CD4-positive, alpha-beta T cell treated with Interleukin-21 for 1 hour (primary cell): ENCODE measurements around the gene KNOP1.
"Not testable (repeated sequence)": the region's sequence is repeated elsewhere in the genome, so short reads cannot be mapped to it uniquely, and the experiment has no call there.

ENCODE experiments used
- DNase-seq: peaks from one replicate; pipeline ENCODE4 v3.0.0-alpha.2; 2020

The KNOP1 gene

GRCh38 chr16:19680881-19681340 is 37.1 kb downstream of the KNOP1 start:
- no peak for DNase-seq

- not testable (repeated sequence) for DNase-seq
Observed at GRCh38 chr16:19679281-19679680, 38.7 kb downstream of the KNOP1 start.

- no peak for DNase-seq
Observed at GRCh38 chr16:19678804-19679203, 39.2 kb downstream of the KNOP1 start.

GRCh38 chr16:19677402-19677801 is 40.6 kb downstream of the KNOP1 start:
- no peak for DNase-seq

DNA sequence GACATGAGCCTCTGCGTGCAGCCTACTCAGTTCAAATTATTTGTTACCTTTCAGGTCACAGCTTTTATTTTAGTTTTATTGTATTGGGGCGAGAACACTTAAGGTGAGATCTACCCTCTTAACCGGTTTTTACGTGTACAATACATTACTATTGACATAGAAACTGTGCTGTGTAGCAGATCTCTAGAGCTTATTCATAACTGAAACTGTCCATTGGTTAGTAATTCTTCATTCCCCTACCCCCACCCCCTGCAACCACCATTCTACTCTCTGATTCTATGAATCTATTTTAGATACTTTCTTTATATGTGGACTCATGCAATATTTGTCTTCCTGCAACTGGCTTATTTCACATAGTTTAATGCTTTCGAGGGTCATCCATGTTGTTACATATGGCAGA is 43.5 kb downstream of the KNOP1 start:
- no peak for DNase-seq

DNA sequence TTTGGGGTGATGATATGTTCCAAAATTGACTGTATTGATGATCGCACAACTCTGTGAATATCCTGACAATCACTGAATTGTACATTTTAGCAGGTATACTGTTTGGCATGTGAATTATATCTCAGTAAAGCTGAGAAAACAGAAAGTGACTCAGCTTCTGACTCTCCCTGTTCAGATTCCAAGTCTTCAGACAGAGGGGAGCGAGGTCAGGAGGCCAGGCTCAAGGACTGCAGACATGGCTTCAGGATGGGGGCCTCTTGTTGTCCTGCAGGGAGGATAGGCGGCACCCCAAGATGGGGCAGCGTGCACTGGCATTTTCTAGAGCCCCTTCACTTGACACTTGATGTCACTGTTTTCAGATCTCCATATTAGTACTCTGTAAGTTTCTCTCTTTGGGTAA is 45.6 kb downstream of the KNOP1 start:
- no peak for DNase-seq

DNA sequence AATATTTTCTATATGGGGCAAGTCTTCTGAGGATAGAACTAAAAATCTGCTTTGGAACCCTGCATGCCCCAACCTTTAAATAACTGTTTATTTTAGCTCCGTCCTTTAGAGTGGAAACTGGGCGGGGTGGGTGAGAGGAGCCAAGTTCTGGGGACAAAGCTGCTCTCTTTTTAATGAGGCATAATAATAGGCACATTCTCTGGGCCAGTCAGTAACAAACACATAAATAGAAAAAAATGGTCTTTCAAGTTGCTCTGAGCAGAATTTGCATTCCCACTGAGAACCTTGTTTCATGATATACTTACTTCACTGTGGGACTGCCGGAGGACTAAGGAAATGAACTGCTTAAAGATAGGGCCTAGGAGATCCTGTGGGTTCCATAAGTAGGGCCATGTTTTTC is 51.5 kb downstream of the KNOP1 start:
- no peak for DNase-seq

DNA sequence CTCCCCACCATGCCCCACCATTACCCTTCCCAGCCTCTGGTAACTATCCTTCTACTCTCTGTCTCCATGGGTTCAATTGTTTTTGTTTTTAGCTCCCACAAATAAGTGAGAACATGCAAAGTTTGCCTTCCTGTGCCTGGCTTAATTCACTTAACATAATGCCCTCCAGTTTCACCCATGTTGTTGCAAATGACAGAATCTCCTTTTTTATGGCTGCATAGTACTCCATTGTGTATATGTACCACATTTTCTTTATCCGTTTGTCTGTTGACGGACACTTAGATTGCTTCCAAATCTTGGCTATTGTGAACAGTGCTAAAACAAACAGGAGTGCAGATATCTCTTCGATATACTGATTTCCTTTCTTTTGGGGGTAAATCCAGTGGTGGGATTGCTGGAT is 52.7 kb downstream of the KNOP1 start:
- not testable (repeated sequence) for DNase-seq

GRCh38 chr16:19664166-19664565 is 53.9 kb downstream of the KNOP1 start:
- no peak for DNase-seq

DNA sequence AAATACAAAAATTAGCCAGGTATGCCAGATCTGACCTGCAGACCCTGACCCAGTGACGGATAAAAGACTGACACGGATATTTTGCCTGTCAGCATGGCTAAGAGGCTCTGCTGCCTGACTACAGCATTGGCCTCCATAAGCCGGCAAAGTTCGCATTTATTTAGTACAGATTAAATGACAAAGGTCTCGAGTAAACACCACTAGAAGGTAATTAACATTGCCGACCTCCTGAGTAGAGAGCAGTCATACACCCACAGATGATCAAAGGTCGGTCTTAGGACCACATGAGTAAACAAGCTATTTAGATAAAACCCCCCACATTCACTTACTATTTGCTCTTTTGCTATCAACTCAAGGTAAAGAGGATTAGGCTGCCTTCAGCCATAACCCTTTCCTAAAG is 55.7 kb downstream of the KNOP1 start:
- no peak for DNase-seq

- no peak for DNase-seq
Observed at GRCh38 chr16:19660432-19660831, 57.6 kb downstream of the KNOP1 start.

DNA sequence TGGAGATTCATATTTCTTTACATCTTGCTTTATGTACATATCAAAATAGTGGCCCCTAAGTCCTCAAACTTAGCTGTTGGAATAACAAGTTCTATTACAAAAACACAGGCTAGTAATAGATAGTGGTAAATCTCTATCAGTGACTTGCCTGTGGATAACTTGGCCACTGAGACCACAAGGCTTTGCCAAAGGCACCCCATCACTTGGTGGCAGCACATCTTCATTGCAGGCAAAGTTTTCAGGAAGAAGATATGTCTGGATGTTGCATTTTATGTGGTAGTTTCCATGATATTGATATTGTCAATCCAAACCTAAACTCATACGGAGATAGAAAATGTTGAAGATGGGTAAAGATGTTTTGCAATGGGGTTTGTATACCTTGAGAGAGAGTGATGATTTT is 58.5 kb downstream of the KNOP1 start:
- DNase-seq = no peak

DNA sequence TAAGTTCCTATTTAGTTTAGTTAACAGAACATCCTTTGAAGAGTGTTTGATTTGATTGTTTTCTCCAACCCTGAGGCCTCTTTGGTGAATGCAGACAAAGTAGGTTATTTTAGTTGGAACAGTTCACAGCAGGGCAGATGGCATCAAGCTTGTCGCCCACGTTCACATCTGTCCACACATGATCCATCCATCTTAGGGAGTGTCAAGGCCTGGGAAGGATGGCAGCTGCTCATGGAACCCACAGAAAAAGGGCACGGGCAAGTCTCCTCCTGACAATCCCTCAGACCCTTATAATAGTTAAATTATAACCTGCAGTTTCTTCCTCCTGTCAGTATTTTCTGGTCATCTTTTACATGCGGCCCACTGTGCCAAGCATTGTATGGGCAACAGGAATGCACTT is 60.2 kb downstream of the KNOP1 start:
- DNase-seq = no peak

- DNase-seq = no peak
Observed at GRCh38 chr16:19655242-19655777, 62.7 kb downstream of the KNOP1 start.

DNA sequence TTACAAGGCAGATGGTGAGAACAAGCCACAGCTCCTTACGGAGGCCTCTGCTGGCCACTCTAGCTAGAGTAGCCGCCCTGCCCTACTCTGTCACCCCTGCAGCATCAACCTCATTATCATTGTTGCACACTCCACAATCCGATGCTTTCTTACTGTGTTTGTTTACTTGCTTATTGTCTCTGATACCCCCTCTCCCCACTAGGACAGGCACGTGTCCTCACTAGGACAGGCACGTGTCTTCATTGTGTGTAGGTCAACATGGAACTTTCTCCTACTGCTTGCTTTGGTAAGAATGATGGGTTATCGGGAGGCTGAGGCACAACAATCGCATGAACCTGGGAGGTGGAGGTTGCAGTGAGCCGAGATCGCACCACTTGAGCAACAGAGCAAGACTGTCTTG is 63.9 kb downstream of the KNOP1 start:
- DNase-seq = no peak
